Measurements from ENCODE around the gene CHST14. TPM values are rescaled to one million over a fixed set of nuclear protein-coding genes. Genes with fewer than 3 reads are reported as not detected.

CHST14 gene
- polyA plus RNA-seq, 1 of the 3 experiments (the other 2 are of a cell fraction) = 43.2 TPM

DNA sequence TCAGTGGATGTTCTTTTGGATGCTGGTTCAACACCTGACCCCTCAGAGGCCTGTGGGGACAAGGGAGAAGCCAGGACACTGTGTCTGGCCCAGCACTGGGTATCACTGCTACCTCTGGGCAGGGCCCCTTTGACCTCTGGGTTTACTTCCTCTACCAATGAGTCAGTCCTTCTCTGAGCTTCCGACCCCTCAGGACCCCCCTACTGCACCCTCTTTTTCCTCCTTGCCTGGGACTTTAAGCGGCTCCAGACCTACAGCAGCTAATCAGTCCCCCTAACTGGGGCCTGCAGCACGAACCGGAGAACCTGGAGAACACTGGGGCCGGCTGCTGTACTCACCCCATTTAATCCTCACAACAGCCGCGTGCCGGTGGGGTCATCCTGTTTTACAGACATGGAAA is 3.8 kb downstream of the CHST14 start (continued):
- TF ChIP-seq EP300 (IDR thresholded peaks at IDR 0.05; ENCODE audit: borderline replicate concordance in 1 of 2, low read depth in 1 of 2, low read length in 1 of 2) (no peak), SIN3A (IDR thresholded peaks at IDR 0.05; ENCODE audit: borderline replicate concordance, low read depth, low read length) (no peak), TCF12 (IDR thresholded peaks at IDR 0.05) (no peak)

DNA sequence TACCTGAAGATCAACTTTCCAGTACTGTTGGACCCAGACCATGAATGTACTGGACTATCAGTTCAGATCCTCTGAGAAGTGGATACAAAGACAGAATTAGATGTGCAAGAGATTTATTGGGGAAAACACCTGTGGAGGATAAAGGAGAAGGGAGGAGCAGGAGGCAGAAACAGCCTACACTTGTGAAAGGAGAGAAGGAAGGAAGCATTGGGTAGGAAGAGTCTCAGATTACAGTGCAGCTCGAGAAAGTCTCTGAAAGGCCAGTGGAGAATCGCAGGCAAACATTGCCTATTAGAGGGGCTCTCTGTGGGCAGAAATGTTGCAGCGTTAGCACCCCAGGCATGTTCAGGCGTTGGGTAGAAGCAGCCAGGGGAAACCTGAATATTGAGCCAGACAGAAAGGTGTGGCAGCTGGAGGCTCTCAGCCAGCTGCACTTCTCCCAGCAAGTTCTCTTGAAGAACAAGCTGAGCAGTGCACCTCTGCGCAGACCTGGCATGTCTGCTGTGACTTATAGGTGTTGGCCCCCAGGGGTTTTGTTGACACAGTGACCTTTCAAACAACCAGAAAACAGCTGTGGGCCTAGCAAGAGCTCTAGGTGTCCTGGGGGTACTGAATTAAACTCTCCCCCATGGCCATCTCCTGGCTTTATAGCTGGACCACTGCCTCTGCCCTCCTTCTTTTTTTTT is 7.0 kb downstream of the CHST14 start:
- Histone ChIP-seq H3K9ac (no peak overlapping the region), H3K27me3 (ENCODE audit: insufficient read depth) (no peaks in the 10 kb centered on the region), H3K9me3 (no peaks in the 10 kb centered on the region), H3K4me2 (no peak overlapping the region), H3K79me2 (ENCODE audit: insufficient read depth) (no peaks in the 10 kb centered on the region), H3K36me3 (replicated peaks in 1 of 2; ENCODE audit: control insufficient read depth in 1 of 2, insufficient read depth in 2 of 2, low read length in 1 of 2) (no peaks in the 10 kb centered on the region), H3K4me1 (ENCODE audit: control insufficient read depth in 1 of 2, insufficient read depth in 2 of 2, low read depth in 1 of 2, low read length in 1 of 2) (peaks cover under 1 to 7% of the 10 kb centered on the region in 2 experiments; a peak in 2 of 4 replicates), H3K4me3 (ENCODE audit: low read depth in 2 of 2, low read length in 1 of 2) (no peak overlapping the region), H3K27ac (ENCODE audit: low read depth in 2 of 2, low read length in 1 of 2) (no peak overlapping the region), H3F3A (replicated peaks; ENCODE audit: insufficient read depth) (peaks cover 3% of the 10 kb centered on the region), H3K9me2 (no peaks in the 10 kb centered on the region), H2AFZ (ENCODE audit: low read depth) (no peak overlapping the region), H4K20me1 (ENCODE audit: insufficient read depth) (no peaks in the 10 kb centered on the region)
- WGBS (ENCODE audit: low lambda C conversion rate) = 69% methylated on average over 5 of the region's 5 CpGs
- DNase-seq = no peak
- ChIA-PET POLR2A (interaction anchor here (0.6 kb wide), 1 partner anchor 11 kb away, joined by 4 read pairs; no protein-coding TSS in a partner anchor), CTCF (interaction anchor here (1.1 to 1.6 kb wide), 4 partner anchors 15 to 42 kb away, joined by 3 to 5 read pairs (median 3); no protein-coding TSS in a partner anchor)
- no peak for TF ChIP-seq FOXM1 (IDR thresholded peaks at IDR 0.05; ENCODE audit: low read depth)
- TF ChIP-seq MXI1 (IDR thresholded peaks at IDR 0.05; ENCODE audit: low read depth, low read length) = no peak
- TF ChIP-seq GATA2 (CRISPR knock-in tag; IDR thresholded peaks at IDR 0.05) = no peak
- TF ChIP-seq, protein P1, sequence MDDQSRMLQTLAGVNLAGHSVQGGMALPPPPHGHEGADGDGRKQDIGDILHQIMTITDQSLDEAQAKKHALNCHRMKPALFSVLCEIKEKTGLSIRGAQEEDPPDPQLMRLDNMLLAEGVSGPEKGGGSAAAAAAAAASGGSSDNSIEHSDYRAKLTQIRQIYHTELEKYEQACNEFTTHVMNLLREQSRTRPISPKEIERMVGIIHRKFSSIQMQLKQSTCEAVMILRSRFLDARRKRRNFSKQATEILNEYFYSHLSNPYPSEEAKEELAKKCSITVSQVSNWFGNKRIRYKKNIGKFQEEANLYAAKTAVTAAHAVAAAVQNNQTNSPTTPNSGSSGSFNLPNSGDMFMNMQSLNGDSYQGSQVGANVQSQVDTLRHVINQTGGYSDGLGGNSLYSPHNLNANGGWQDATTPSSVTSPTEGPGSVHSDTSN (IDR thresholded peaks at IDR 0.05) = no peak
- TF ChIP-seq, protein P2, sequence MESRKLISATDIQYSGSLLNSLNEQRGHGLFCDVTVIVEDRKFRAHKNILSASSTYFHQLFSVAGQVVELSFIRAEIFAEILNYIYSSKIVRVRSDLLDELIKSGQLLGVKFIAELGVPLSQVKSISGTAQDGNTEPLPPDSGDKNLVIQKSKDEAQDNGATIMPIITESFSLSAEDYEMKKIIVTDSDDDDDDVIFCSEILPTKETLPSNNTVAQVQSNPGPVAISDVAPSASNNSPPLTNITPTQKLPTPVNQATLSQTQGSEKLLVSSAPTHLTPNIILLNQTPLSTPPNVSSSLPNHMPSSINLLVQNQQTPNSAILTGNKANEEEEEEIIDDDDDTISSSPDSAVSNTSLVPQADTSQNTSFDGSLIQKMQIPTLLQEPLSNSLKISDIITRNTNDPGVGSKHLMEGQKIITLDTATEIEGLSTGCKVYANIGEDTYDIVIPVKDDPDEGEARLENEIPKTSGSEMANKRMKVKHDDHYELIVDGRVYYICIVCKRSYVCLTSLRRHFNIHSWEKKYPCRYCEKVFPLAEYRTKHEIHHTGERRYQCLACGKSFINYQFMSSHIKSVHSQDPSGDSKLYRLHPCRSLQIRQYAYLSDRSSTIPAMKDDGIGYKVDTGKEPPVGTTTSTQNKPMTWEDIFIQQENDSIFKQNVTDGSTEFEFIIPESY (IDR thresholded peaks at IDR 0.05; ENCODE audit: borderline replicate concordance, low read depth) = no peak
- TF ChIP-seq RAD21 (IDR thresholded peaks at IDR 0.05; ENCODE audit: low read length) = no peak
- TF ChIP-seq, protein P3, sequence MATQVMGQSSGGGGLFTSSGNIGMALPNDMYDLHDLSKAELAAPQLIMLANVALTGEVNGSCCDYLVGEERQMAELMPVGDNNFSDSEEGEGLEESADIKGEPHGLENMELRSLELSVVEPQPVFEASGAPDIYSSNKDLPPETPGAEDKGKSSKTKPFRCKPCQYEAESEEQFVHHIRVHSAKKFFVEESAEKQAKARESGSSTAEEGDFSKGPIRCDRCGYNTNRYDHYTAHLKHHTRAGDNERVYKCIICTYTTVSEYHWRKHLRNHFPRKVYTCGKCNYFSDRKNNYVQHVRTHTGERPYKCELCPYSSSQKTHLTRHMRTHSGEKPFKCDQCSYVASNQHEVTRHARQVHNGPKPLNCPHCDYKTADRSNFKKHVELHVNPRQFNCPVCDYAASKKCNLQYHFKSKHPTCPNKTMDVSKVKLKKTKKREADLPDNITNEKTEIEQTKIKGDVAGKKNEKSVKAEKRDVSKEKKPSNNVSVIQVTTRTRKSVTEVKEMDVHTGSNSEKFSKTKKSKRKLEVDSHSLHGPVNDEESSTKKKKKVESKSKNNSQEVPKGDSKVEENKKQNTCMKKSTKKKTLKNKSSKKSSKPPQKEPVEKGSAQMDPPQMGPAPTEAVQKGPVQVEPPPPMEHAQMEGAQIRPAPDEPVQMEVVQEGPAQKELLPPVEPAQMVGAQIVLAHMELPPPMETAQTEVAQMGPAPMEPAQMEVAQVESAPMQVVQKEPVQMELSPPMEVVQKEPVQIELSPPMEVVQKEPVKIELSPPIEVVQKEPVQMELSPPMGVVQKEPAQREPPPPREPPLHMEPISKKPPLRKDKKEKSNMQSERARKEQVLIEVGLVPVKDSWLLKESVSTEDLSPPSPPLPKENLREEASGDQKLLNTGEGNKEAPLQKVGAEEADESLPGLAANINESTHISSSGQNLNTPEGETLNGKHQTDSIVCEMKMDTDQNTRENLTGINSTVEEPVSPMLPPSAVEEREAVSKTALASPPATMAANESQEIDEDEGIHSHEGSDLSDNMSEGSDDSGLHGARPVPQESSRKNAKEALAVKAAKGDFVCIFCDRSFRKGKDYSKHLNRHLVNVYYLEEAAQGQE (IDR thresholded peaks at IDR 0.05; ENCODE audit: low read depth, low read length) = no peak
- no peak for TF ChIP-seq FOXJ3 (CRISPR knock-in tag; IDR thresholded peaks at IDR 0.05)
- no peak for TF ChIP-seq NFIC (IDR thresholded peaks at IDR 0.05; ENCODE audit: borderline replicate concordance)
- no peak for TF ChIP-seq MEF2A (IDR thresholded peaks at IDR 0.05; ENCODE audit: borderline replicate concordance, low read depth)
- TF ChIP-seq ELF1 (IDR thresholded peaks at IDR 0.05) = no peak
- TF ChIP-seq NRF1 (IDR thresholded peaks at IDR 0.05; ENCODE audit: low read depth, low read length) = no peak
- TF ChIP-seq CHD2 (IDR thresholded peaks at IDR 0.05; ENCODE audit: low read length, partially characterized antibody) = no peak
- TF ChIP-seq SIN3A (IDR thresholded peaks at IDR 0.05; ENCODE audit: borderline replicate concordance, low read depth, low read length) = no peak
- no peak for TF ChIP-seq TEAD4 (IDR thresholded peaks at IDR 0.05; ENCODE audit: borderline replicate concordance, insufficient read depth)

Measured in SK-N-SH (cell line).